Measurements from ENCODE around the gene DENND1A. TPM values are rescaled to one million over a fixed set of nuclear protein-coding genes. Genes with fewer than 3 reads are reported as not detected.

DENND1A gene
- total and polyA plus RNA-seq, 2 of the 13 experiments (the other 11 are each of a cell fraction or from before 2014, with no cell fraction given), result 14.8 to 30.1 TPM

DNA sequence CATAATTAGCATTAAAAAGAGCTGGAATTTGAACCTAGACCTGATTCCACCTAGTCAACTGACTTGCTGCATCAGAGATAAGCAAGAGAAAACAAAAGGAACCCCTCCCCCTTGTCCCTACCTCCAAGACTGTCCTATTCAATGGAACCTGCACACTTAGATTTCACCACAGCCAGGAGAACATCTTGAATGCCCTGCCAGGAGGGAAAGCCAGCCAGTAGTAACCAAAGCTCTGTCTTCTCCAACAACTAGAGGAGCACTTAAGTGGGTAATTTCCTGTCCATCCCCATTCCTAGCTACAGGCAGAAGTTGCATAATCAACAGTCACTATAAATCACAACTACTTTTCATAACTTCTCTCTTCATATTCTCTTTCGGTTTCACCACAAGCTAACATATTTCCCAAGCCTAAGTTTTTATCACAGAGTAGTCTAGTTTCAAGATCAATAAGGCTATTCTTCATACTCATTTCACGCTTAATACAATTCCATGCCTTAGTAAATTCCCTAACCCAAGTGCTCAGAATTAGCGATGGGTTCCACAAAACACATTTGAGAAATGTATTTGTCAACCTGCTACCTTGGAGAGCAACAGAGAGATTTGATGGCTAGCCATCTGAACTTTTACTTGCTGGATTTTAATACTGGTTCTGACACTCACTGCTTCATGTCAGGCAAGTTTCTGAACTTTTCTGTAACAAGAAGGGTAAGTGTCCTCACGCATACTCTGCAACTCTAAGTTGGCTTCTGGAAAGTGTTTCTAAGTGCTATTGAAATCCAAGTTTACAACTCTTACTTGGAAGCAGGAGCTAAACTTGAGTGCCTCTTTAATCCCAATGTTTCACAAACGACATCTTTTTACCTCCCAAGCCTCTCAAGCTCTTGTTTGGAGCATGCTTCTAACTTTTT is 2.0 kb downstream of the DENND1A start (continued):
- TF ChIP-seq, protein P1, sequence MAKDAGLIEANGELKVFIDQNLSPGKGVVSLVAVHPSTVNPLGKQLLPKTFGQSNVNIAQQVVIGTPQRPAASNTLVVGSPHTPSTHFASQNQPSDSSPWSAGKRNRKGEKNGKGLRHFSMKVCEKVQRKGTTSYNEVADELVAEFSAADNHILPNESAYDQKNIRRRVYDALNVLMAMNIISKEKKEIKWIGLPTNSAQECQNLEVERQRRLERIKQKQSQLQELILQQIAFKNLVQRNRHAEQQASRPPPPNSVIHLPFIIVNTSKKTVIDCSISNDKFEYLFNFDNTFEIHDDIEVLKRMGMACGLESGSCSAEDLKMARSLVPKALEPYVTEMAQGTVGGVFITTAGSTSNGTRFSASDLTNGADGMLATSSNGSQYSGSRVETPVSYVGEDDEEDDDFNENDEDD (CRISPR knock-in tag; IDR thresholded peaks at IDR 0.05; ENCODE audit: borderline replicate concordance), result no peak
- TF ChIP-seq, protein P2, sequence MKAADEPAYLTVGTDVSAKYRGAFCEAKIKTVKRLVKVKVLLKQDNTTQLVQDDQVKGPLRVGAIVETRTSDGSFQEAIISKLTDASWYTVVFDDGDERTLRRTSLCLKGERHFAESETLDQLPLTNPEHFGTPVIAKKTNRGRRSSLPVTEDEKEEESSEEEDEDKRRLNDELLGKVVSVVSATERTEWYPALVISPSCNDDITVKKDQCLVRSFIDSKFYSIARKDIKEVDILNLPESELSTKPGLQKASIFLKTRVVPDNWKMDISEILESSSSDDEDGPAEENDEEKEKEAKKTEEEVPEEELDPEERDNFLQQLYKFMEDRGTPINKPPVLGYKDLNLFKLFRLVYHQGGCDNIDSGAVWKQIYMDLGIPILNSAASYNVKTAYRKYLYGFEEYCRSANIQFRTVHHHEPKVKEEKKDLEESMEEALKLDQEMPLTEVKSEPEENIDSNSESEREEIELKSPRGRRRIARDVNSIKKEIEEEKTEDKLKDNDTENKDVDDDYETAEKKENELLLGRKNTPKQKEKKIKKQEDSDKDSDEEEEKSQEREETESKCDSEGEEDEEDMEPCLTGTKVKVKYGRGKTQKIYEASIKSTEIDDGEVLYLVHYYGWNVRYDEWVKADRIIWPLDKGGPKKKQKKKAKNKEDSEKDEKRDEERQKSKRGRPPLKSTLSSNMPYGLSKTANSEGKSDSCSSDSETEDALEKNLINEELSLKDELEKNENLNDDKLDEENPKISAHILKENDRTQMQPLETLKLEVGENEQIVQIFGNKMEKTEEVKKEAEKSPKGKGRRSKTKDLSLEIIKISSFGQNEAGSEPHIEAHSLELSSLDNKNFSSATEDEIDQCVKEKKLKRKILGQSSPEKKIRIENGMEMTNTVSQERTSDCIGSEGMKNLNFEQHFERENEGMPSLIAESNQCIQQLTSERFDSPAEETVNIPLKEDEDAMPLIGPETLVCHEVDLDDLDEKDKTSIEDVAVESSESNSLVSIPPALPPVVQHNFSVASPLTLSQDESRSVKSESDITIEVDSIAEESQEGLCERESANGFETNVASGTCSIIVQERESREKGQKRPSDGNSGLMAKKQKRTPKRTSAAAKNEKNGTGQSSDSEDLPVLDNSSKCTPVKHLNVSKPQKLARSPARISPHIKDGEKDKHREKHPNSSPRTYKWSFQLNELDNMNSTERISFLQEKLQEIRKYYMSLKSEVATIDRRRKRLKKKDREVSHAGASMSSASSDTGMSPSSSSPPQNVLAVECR (CRISPR knock-in tag; IDR thresholded peaks at IDR 0.05; ENCODE audit: borderline replicate concordance), result 0 out of 2 replicates have a peak, but pooled peaks have one; percentile 18
- no peak for TF ChIP-seq ZEB1 (IDR thresholded peaks at IDR 0.05; ENCODE audit: insufficient replicate concordance, low read depth)
- TF ChIP-seq, protein P3, sequence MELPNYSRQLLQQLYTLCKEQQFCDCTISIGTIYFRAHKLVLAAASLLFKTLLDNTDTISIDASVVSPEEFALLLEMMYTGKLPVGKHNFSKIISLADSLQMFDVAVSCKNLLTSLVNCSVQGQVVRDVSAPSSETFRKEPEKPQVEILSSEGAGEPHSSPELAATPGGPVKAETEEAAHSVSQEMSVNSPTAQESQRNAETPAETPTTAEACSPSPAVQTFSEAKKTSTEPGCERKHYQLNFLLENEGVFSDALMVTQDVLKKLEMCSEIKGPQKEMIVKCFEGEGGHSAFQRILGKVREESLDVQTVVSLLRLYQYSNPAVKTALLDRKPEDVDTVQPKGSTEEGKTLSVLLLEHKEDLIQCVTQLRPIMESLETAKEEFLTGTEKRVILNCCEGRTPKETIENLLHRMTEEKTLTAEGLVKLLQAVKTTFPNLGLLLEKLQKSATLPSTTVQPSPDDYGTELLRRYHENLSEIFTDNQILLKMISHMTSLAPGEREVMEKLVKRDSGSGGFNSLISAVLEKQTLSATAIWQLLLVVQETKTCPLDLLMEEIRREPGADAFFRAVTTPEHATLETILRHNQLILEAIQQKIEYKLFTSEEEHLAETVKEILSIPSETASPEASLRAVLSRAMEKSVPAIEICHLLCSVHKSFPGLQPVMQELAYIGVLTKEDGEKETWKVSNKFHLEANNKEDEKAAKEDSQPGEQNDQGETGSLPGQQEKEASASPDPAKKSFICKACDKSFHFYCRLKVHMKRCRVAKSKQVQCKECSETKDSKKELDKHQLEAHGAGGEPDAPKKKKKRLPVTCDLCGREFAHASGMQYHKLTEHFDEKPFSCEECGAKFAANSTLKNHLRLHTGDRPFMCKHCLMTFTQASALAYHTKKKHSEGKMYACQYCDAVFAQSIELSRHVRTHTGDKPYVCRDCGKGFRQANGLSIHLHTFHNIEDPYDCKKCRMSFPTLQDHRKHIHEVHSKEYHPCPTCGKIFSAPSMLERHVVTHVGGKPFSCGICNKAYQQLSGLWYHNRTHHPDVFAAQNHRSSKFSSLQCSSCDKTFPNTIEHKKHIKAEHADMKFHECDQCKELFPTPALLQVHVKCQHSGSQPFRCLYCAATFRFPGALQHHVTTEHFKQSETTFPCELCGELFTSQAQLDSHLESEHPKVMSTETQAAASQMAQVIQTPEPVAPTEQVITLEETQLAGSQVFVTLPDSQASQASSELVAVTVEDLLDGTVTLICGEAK (IDR thresholded peaks at IDR 0.05), result no peak
- TF ChIP-seq, protein P3 (CRISPR knock-in tag; IDR thresholded peaks at IDR 0.05), result no peak
- no peak for TF ChIP-seq FOSL2 (CRISPR knock-in tag; IDR thresholded peaks at IDR 0.05)
- TF ChIP-seq ZNF850 (CRISPR knock-in tag; conservative IDR thresholded peaks at IDR 0.05), result no peak
- TF ChIP-seq GTF2F1 (IDR thresholded peaks at IDR 0.05; ENCODE audit: low read length), result no peak
- no peak for TF ChIP-seq ZNF30 (CRISPR knock-in tag; IDR thresholded peaks at IDR 0.05)
- no peak for TF ChIP-seq ZNF766 (CRISPR knock-in tag; IDR thresholded peaks at IDR 0.05; ENCODE audit: borderline replicate concordance)
- TF ChIP-seq PITX1 (CRISPR knock-in tag; IDR thresholded peaks at IDR 0.05), result no peak
